HepG2 (cell line): Measurements from ENCODE around the gene TRIM62. TPM values are rescaled to one million over a fixed set of nuclear protein-coding genes. Genes with fewer than 3 reads are reported as not detected.

Source experiments
- ATAC-seq: fragments of 200-7000 bp; cut with Tn5 transposase; 3 replicates; pipeline ENCODE4 v1.9.1; 2020; ENCODE audit warnings: mild to moderate bottlenecking, moderate library complexity
- BruUV-seq: library from RNA; stranded (reverse); fragments of 400-500 nt; replicated peaks from 2 replicates; lab custom pipeline; 2021; lab: Mats Ljungman, UMichigan
- CTCF ChIA-PET: fragments of 300-600 bp; formaldehyde crosslinking; extraction: SDS; loops from one replicate; lab custom pipeline; 2021; ENCODE audit warnings: low total read pairs, inconsistent platforms, low intra/inter-chr PET ratio; lab: Yijun Ruan, JAX
- POLR2A ChIA-PET: fragments of 350-600 bp; sonication (Branson Sonifier 250); formaldehyde crosslinking; loops from one replicate; lab custom pipeline; 2020; ENCODE audit warnings: antibody characterized with exemption, inconsistent platforms; lab: Yijun Ruan, JAX
- DNase-seq: peaks from one replicate; pipeline ENCODE4 v3.0.0-alpha.2; 2015; ENCODE audit warnings: low spot score
- FAIRE-seq: peaks from 3 replicates; lab custom pipeline; 2011; peaks lifted over from hg19 to GRCh38; lab: Jason Lieb, UNC
- H2AFZ ChIP-seq: one replicate; pipeline ENCODE4 v1.6.1; 2011; ENCODE audit warnings: low read length, inconsistent platforms
- H3K27ac ChIP-seq: fragments of 300-600 bp; 3 replicates; pipeline ENCODE4 v1.8.0; 2011; ENCODE audit warnings: mixed run types, mild to moderate bottlenecking, mixed read lengths, low read length, inconsistent platforms; ENCODE audit not compliant: insufficient read depth; ENCODE audit errors: extremely low read length
- H3K27me3 ChIP-seq, 2 experiments: fragments of 200-600 bp in 1 of 2; 2 replicates in 1 of 2; 3 replicates in 1 of 2; pipeline versions ENCODE4 v1.6.0 to v1.8.0; 2011; ENCODE audit warnings: low read length in 2 of 2, mild to moderate bottlenecking in 2 of 2, moderate library complexity in 2 of 2, inconsistent platforms in 1 of 2; ENCODE audit not compliant: insufficient read depth in 2 of 2, control insufficient read depth in 1 of 2
- H3K36me3 ChIP-seq, 2 experiments: fragments of 200-600 bp in 1 of 2; replicated peaks in 1 of 2; 2 replicates in 1 of 2; 3 replicates in 1 of 2; pipeline versions ENCODE4 v1.5.1 to v1.8.0; 2011; ENCODE audit warnings: low read length in 2 of 2, inconsistent platforms in 1 of 2; ENCODE audit not compliant: insufficient read depth in 2 of 2, control insufficient read depth in 1 of 2
- H3K4me1 ChIP-seq: 2 replicates; pipeline ENCODE4 v1.5.1; 2012; ENCODE audit warnings: low read length, inconsistent platforms; ENCODE audit not compliant: insufficient read depth
- H3K4me2 ChIP-seq: 2 replicates; pipeline ENCODE4 v1.6.0; 2011; ENCODE audit warnings: low read depth, low read length, inconsistent platforms
- H3K4me3 ChIP-seq, 3 experiments: fragments of 200-600 bp in 1 of 3; sonication (generic), shearing (Covaris generic) in 1 of 3; replicated peaks in 1 of 3; 2 replicates each; pipeline ENCODE4 v1.5.1; 2011 to 2016; ENCODE audit warnings: low read length in 3 of 3, inconsistent platforms in 2 of 3, low read depth in 2 of 3, mild to moderate bottlenecking in 2 of 3, control low read depth in 1 of 3, mixed read lengths in 1 of 3; ENCODE audit not compliant: insufficient read depth in 1 of 3
- H3K79me2 ChIP-seq: one replicate; pipeline ENCODE4 v1.6.1; 2011; ENCODE audit warnings: low read length, inconsistent platforms; ENCODE audit not compliant: insufficient read depth
- H3K9ac ChIP-seq: 2 replicates; pipeline ENCODE4 v1.6.0; 2011; ENCODE audit warnings: mild to moderate bottlenecking, low read depth, low read length, inconsistent platforms; ENCODE audit not compliant: insufficient read depth
- H3K9me3 ChIP-seq: 2 replicates; pipeline ENCODE4 v1.5.1; 2012; ENCODE audit warnings: mild to moderate bottlenecking, low read length
- H4K20me1 ChIP-seq: 2 replicates; pipeline ENCODE4 v1.6.0; 2011; ENCODE audit warnings: inconsistent platforms, mild to moderate bottlenecking, low read length, moderate library complexity; ENCODE audit not compliant: insufficient read depth
- CBX2 ChIP-seq, 2 experiments: fragments of 200-600 bp in 1 of 2; sonication (generic); formaldehyde crosslinking in 1 of 2; IDR thresholded peaks; 2 replicates each; pipeline versions ENCODE4 v1.7.0 to v1.8.1; 2018 to 2022; ENCODE audit warnings: low read depth in 2 of 2, low read length in 1 of 2, mild to moderate bottlenecking in 1 of 2, missing genetic modification reagents in 1 of 2
- CC2D1A ChIP-seq: sonication (generic); formaldehyde crosslinking; IDR thresholded peaks from 2 replicates; pipeline ENCODE4 v1.8.1; 2023; ENCODE audit warnings: mild to moderate bottlenecking, missing genetic modification reagents
- ELK4 ChIP-seq: sonication (generic); formaldehyde crosslinking; IDR thresholded peaks from 2 replicates; pipeline ENCODE4 v1.9.0; 2021; ENCODE audit warnings: missing genetic modification reagents, borderline replicate concordance
- HIC2 ChIP-seq: sonication (generic); formaldehyde crosslinking; IDR thresholded peaks from 2 replicates; pipeline ENCODE4 v1.9.0; 2022; ENCODE audit warnings: low read depth, missing genetic modification reagents
- KDM5B ChIP-seq: sonication (generic); formaldehyde crosslinking; IDR thresholded peaks from 2 replicates; pipeline ENCODE4 v1.4.0; 2020; ENCODE audit warnings: missing genetic modification reagents, mild to moderate bottlenecking, borderline replicate concordance
- MAX ChIP-seq: IDR thresholded peaks from 2 replicates; pipeline ENCODE4 v1.6.1; 2012; ENCODE audit warnings: inconsistent platforms
- MLXIP ChIP-seq: sonication (generic); formaldehyde crosslinking; IDR thresholded peaks from 2 replicates; pipeline ENCODE4 v1.9.0; 2021; ENCODE audit warnings: missing genetic modification reagents, borderline replicate concordance
- SCMH1 ChIP-seq: sonication (generic); formaldehyde crosslinking; IDR thresholded peaks from 2 replicates; pipeline ENCODE4 v1.9.0; 2021; ENCODE audit warnings: missing genetic modification reagents, mild to moderate bottlenecking, borderline replicate concordance
- SMAD9 ChIP-seq: sonication (generic); formaldehyde crosslinking; IDR thresholded peaks from 2 replicates; pipeline ENCODE4 v1.5.1; 2020; ENCODE audit warnings: mild to moderate bottlenecking, missing genetic modification reagents
- STAT5B ChIP-seq: sonication (generic); formaldehyde crosslinking; IDR thresholded peaks from 2 replicates; pipeline ENCODE4 v1.4.0; 2020; ENCODE audit warnings: missing genetic modification reagents
- TSC22D2 ChIP-seq: sonication (generic); formaldehyde crosslinking; IDR thresholded peaks from 2 replicates; pipeline ENCODE4 v1.5.1; 2020; ENCODE audit warnings: missing genetic modification reagents, mild to moderate bottlenecking, borderline replicate concordance
- ZBTB38 ChIP-seq: sonication (generic); formaldehyde crosslinking; IDR thresholded peaks from 2 replicates; pipeline ENCODE4 v1.5.1; 2020; ENCODE audit warnings: mild to moderate bottlenecking, missing genetic modification reagents
- ZNF280B ChIP-seq: sonication (generic); formaldehyde crosslinking; IDR thresholded peaks from 2 replicates; pipeline ENCODE4 v1.5.0; 2020; ENCODE audit warnings: missing genetic modification reagents, mild to moderate bottlenecking, borderline replicate concordance
- ZNF326 ChIP-seq: sonication (generic); formaldehyde crosslinking; IDR thresholded peaks from 2 replicates; pipeline ENCODE4 v1.4.0; 2020; ENCODE audit warnings: missing genetic modification reagents, borderline replicate concordance
- ZNF496 ChIP-seq: sonication (generic); formaldehyde crosslinking; IDR thresholded peaks from 2 replicates; pipeline ENCODE4 v1.8.1; 2023; ENCODE audit warnings: mild to moderate bottlenecking, moderate library complexity, missing genetic modification reagents; ENCODE audit not compliant: insufficient replicate concordance
- ZNF563 ChIP-seq: sonication (generic); formaldehyde crosslinking; IDR thresholded peaks from 2 replicates; pipeline ENCODE4 v1.8.0; 2022; ENCODE audit warnings: mild to moderate bottlenecking, moderate library complexity, missing genetic modification reagents
- ZNF772 ChIP-seq: sonication (generic); formaldehyde crosslinking; IDR thresholded peaks from 2 replicates; pipeline ENCODE4 v1.5.0; 2020; ENCODE audit warnings: mild to moderate bottlenecking, missing genetic modification reagents
- ZSCAN29 ChIP-seq: sonication (generic); formaldehyde crosslinking; conservative IDR thresholded peaks from 2 replicates; pipeline ENCODE4 v1.4.0; 2020; ENCODE audit warnings: mild to moderate bottlenecking, missing genetic modification reagents
- WGBS: methylation state at CpG from one replicate; pipeline ENCODE4 v1.1.6; 2017; ENCODE audit warnings: low lambda C conversion rate; 5-methylcytosine and 5-hydroxymethylcytosine counted together
- in situ Hi-C: cut with HindIII; loops from 2 replicates; pipeline ENCODE4 v1.10.0; 2017; ENCODE audit warnings: low pct_unique_long_range_greater_than_20kb; ENCODE audit not compliant: extremely low pct_ligation_motif_present
- intact Hi-C: fragments of 100-400 bp; cut with micrococcal nuclease; formaldehyde crosslinking; loops from one replicate; pipeline ENCODE4 v1.10.0; 2022; ENCODE audit not compliant: unreplicated experiment
- polyA plus RNA-seq, 8 experiments: library from polyadenylated mRNA; depleted of rRNA in 3 of 8; stranded (reverse) in 7 of 8; unstranded in 1 of 8; fragments of >200 nt; fragmentation: Illumina TruSeq in 4 of 8; extraction: Trizol in 4 of 8; gene quantifications; 2 replicates each; pipeline versions ENCODE4 v1.2.1 to v1.2.3, GENCODE V29; 2011 to 2016; ENCODE audit warnings: low read depth in 4 of 8, missing spikeins in 1 of 8, mixed read lengths in 1 of 8; ENCODE audit not compliant: insufficient read depth in 1 of 8
- total RNA-seq, 5 experiments: library from RNA; depleted of rRNA; stranded (reverse); fragments of >200 nt; fragmentation: Illumina TruSeq; extraction: Trizol; gene quantifications; 2 replicates each; pipeline ENCODE4 v1.2.3, GENCODE V29; 2016; ENCODE audit warnings: low read depth in 1 of 5

Gene TRIM62
- total and polyA plus RNA-seq, 2 of the 13 experiments (the other 11 are each of a cell fraction or from before 2014, with no cell fraction given), result 0.53 to 0.57 TPM

- Histone ChIP-seq H3K4me2 (no peak overlapping the region), H4K20me1 (no peaks in the 10 kb centered on the region), H3K4me3 (no peak overlapping the region), H2AFZ (no peak overlapping the region), H3K79me2 (no peaks in the 10 kb centered on the region), H3K36me3 (no peaks in the 10 kb centered on the region), H3K27ac (no peak overlapping the region), H3K9ac (no peak overlapping the region), H3K4me1 (peaks cover 25% of the 10 kb centered on the region), H3K27me3 (no peaks in the 10 kb centered on the region), H3K9me3 (no peaks in the 10 kb centered on the region)
- no peak for DNase-seq
- 80% methylated on average over 4 of the region's 4 CpGs for WGBS
- in situ Hi-C loops, result no loop called here
- ATAC-seq, result no peak
- FAIRE-seq, result no peak
- CTCF ChIA-PET, result no interaction called here
- BruUV-seq, result no TSS peak
- POLR2A ChIA-PET, result no interaction called here
- intact Hi-C loops, result no loop called here
- TF ChIP-seq KDM5B (no peak), STAT5B (CRISPR knock-in tag) (no peak), ELK4 (CRISPR knock-in tag) (no peak), MAX (no peak), CBX2 (IDR thresholded peaks at IDR 0.05; ENCODE audit: low read depth, low read length) (no peak), CBX2 (CRISPR knock-in tag; IDR thresholded peaks at IDR 0.05; ENCODE audit: low read depth) (no peak), SMAD9 (no peak), ZNF326 (CRISPR knock-in tag) (no peak), ZNF563 (CRISPR knock-in tag) (no peak), HIC2 (CRISPR knock-in tag) (no peak), ZBTB38 (CRISPR knock-in tag) (no peak), SCMH1 (CRISPR knock-in tag) (no peak), MLXIP (CRISPR knock-in tag) (no peak), TSC22D2 (CRISPR knock-in tag) (no peak), ZNF496 (no peak), CC2D1A (CRISPR knock-in tag) (no peak), ZNF772 (CRISPR knock-in tag) (no peak), ZNF280B (CRISPR knock-in tag) (no peak), ZSCAN29 (no peak)
These were observed 24.7 kb downstream of the TRIM62 start for GRCh38 chr1:33157131-33157530.
